Adipocyte (in vitro differentiated cells): Measurements from ENCODE around the gene ZDHHC16.

Source experiments
- DNase-seq: peaks from one replicate; pipeline ENCODE4 v3.0.0-alpha.2; 2015; ENCODE audit warnings: low read depth
- H3K27me3 ChIP-seq: replicated peaks from 2 replicates; pipeline ENCODE4 v1.7.0; 2013; ENCODE audit warnings: mild to moderate bottlenecking, low read length, moderate library complexity; ENCODE audit not compliant: control insufficient read depth, insufficient read depth
- H3K36me3 ChIP-seq: 2 replicates; pipeline ENCODE4 v1.7.0; 2013; ENCODE audit warnings: low read length, mild to moderate bottlenecking, moderate library complexity; ENCODE audit not compliant: control insufficient read depth, insufficient read depth, severe bottlenecking
- H3K4me1 ChIP-seq: 2 replicates; pipeline ENCODE4 v1.7.0; 2013; ENCODE audit warnings: mild to moderate bottlenecking, low read length, moderate library complexity; ENCODE audit not compliant: control insufficient read depth, insufficient read depth
- H3K4me3 ChIP-seq: 2 replicates; pipeline ENCODE4 v1.7.0; 2013; ENCODE audit warnings: mild to moderate bottlenecking, low read length, moderate library complexity
- H3K9ac ChIP-seq: 2 replicates; pipeline ENCODE4 v1.7.0; 2013; ENCODE audit warnings: mild to moderate bottlenecking, low read length, moderate library complexity
- H3K9me3 ChIP-seq: 2 replicates; pipeline ENCODE4 v1.7.0; 2013; ENCODE audit warnings: mild to moderate bottlenecking, low read length, moderate library complexity; ENCODE audit not compliant: control insufficient read depth

ZDHHC16 gene

GRCh38 chr10:97442277-97442676 is 3.7 kb upstream of the ZDHHC16 start:
- Histone ChIP-seq H3K4me3 (no peak overlapping the region), H3K4me1 (peaks cover 14% of the 10 kb centered on the region), H3K9ac (no peak overlapping the region), H3K9me3 (no peaks in the 10 kb centered on the region), H3K27me3 (no peaks in the 10 kb centered on the region), H3K36me3 (peaks cover 42% of the 10 kb centered on the region)
- no peak for DNase-seq

GRCh38 chr10:97444212-97444611 is 1.8 kb upstream of the ZDHHC16 start:
- DNase-seq, result no peak
- H3K27me3 ChIP-seq, result no peaks in the 10 kb centered on the region
- peaks cover 26% of the 10 kb centered on the region for H3K36me3 ChIP-seq
- no peak overlapping the region for H3K9ac ChIP-seq
- peak overlapping the region; percentile 98 for H3K4me3 ChIP-seq
- H3K4me1 ChIP-seq, result peaks cover 22% of the 10 kb centered on the region
- H3K9me3 ChIP-seq, result no peaks in the 10 kb centered on the region

GRCh38 chr10:97445357-97445721 is 636 bp upstream of the ZDHHC16 start:
- DNase-seq, result no peak
- no peaks in the 10 kb centered on the region for H3K9me3 ChIP-seq
- H3K4me3 ChIP-seq, result peak overlapping the region; percentile 98
- no peaks in the 10 kb centered on the region for H3K27me3 ChIP-seq
- H3K4me1 ChIP-seq, result peaks cover 22% of the 10 kb centered on the region
- H3K36me3 ChIP-seq, result peaks cover 19% of the 10 kb centered on the region
- peak overlapping the region; percentile 91 for H3K9ac ChIP-seq

GRCh38 chr10:97450828-97451227 is 4.9 kb downstream of the ZDHHC16 start:
- no peak overlapping the region for H3K4me3 ChIP-seq
- no peak overlapping the region for H3K9ac ChIP-seq
- no peaks in the 10 kb centered on the region for H3K27me3 ChIP-seq
- DNase-seq, result no peak
- peaks cover 35% of the 10 kb centered on the region for H3K36me3 ChIP-seq
- peaks cover 29% of the 10 kb centered on the region for H3K4me1 ChIP-seq
- H3K9me3 ChIP-seq, result no peaks in the 10 kb centered on the region

GRCh38 chr10:97451605-97452004 is 5.6 kb downstream of the ZDHHC16 start:
- peaks cover 29% of the 10 kb centered on the region for H3K4me1 ChIP-seq
- no peak overlapping the region for H3K4me3 ChIP-seq
- no peak for DNase-seq
- no peaks in the 10 kb centered on the region for H3K27me3 ChIP-seq
- H3K36me3 ChIP-seq, result peaks cover 43% of the 10 kb centered on the region
- H3K9me3 ChIP-seq, result no peaks in the 10 kb centered on the region
- H3K9ac ChIP-seq, result no peak overlapping the region

GRCh38 chr10:97452352-97452751 is 6.4 kb downstream of the ZDHHC16 start:
- H3K27me3 ChIP-seq, result no peaks in the 10 kb centered on the region
- no peak for DNase-seq
- H3K9ac ChIP-seq, result no peak overlapping the region
- H3K36me3 ChIP-seq, result peaks cover 50% of the 10 kb centered on the region
- H3K4me3 ChIP-seq, result no peak overlapping the region
- no peaks in the 10 kb centered on the region for H3K9me3 ChIP-seq
- peaks cover 22% of the 10 kb centered on the region for H3K4me1 ChIP-seq

- peaks cover 14% of the 10 kb centered on the region for H3K4me1 ChIP-seq
- H3K36me3 ChIP-seq, result peaks cover 69% of the 10 kb centered on the region
- no peaks in the 10 kb centered on the region for H3K9me3 ChIP-seq
- no peaks in the 10 kb centered on the region for H3K27me3 ChIP-seq
- H3K9ac ChIP-seq, result no peak overlapping the region
- peak; percentile 58 for DNase-seq
- no peak overlapping the region for H3K4me3 ChIP-seq
Measured at GRCh38 chr10:97454330-97455036, 8.5 kb downstream of the ZDHHC16 start.

- peaks cover 18% of the 10 kb centered on the region for H3K4me1 ChIP-seq
- no peak overlapping the region for H3K4me3 ChIP-seq
- peaks cover 83% of the 10 kb centered on the region for H3K36me3 ChIP-seq
- H3K9me3 ChIP-seq, result no peaks in the 10 kb centered on the region
- H3K9ac ChIP-seq, result no peak overlapping the region
- DNase-seq, result no peak
- H3K27me3 ChIP-seq, result no peaks in the 10 kb centered on the region
Measured at GRCh38 chr10:97456034-97456685, 10.2 kb downstream of the ZDHHC16 start.

- Histone ChIP-seq H3K4me3 (no peak overlapping the region), H3K9ac (no peak overlapping the region), H3K9me3 (no peaks in the 10 kb centered on the region), H3K27me3 (no peaks in the 10 kb centered on the region), H3K4me1 (peaks cover 19% of the 10 kb centered on the region), H3K36me3 (peaks cover 86% of the 10 kb centered on the region)
- no peak for DNase-seq
Measured at GRCh38 chr10:97456686-97457065, 10.7 kb downstream of the ZDHHC16 start.

- H3K4me1 ChIP-seq, result peaks cover 19% of the 10 kb centered on the region
- no peaks in the 10 kb centered on the region for H3K27me3 ChIP-seq
- peaks cover 87% of the 10 kb centered on the region for H3K36me3 ChIP-seq
- no peaks in the 10 kb centered on the region for H3K9me3 ChIP-seq
- no peak overlapping the region for H3K9ac ChIP-seq
- H3K4me3 ChIP-seq, result no peak overlapping the region
- DNase-seq, result no peak
Measured at GRCh38 chr10:97459111-97459510, 13.1 kb downstream of the ZDHHC16 start.

- no peak overlapping the region for H3K9ac ChIP-seq
- no peaks in the 10 kb centered on the region for H3K9me3 ChIP-seq
- H3K36me3 ChIP-seq, result peaks cover 93% of the 10 kb centered on the region
- H3K4me1 ChIP-seq, result peaks cover 14% of the 10 kb centered on the region
- H3K27me3 ChIP-seq, result no peaks in the 10 kb centered on the region
- H3K4me3 ChIP-seq, result no peak overlapping the region
- no peak for DNase-seq
Measured at GRCh38 chr10:97459933-97460332, 14.0 kb downstream of the ZDHHC16 start.
